Choroid plexus epithelial cell (primary cell): Measurements from ENCODE around the gene GIPR.
"Not testable (repeated sequence)": the region's sequence is repeated elsewhere in the genome, so short reads cannot be mapped to it uniquely, and the experiment has no call there.

Experiments used
- DNase-seq: peaks from one replicate; pipeline ENCODE4 v3.0.0-alpha.2; 2010; ENCODE audit warnings: low read depth
- H3K4me3 ChIP-seq: 2 replicates; pipeline ENCODE4 v1.5.1; 2011; ENCODE audit warnings: low read depth, mild to moderate bottlenecking, control low read depth, low read length, moderate library complexity
- CTCF ChIP-seq: conservative IDR thresholded peaks from 2 replicates; pipeline ENCODE4 v1.5.1; 2011; ENCODE audit warnings: low read depth, mild to moderate bottlenecking, control low read depth, inconsistent platforms, low read length, moderate library complexity

Gene GIPR

GRCh38 chr19:45712699-45713067 lies 44.7 kb downstream of the GIPR start:
- TF ChIP-seq CTCF = no peak
- H3K4me3 ChIP-seq = no peak overlapping the region
- no peak for DNase-seq

GRCh38 chr19:45713141-45713540 lies 45.1 kb downstream of the GIPR start:
- H3K4me3 ChIP-seq = no peak overlapping the region
- TF ChIP-seq CTCF = no peak

GRCh38 chr19:45715139-45715538 lies 47.1 kb downstream of the GIPR start:
- no peak overlapping the region for H3K4me3 ChIP-seq
- TF ChIP-seq CTCF = no peak
- no peak for DNase-seq

More at GRCh38 chr19:45713141-45713540, 45.1 kb downstream of the GIPR start:
- DNase-seq = no peak

GRCh38 chr19:45716359-45717130 lies 48.5 kb downstream of the GIPR start:
- H3K4me3 ChIP-seq = peak overlapping the region; percentile 66
- TF ChIP-seq CTCF = no peak
- DNase-seq = peak; percentile 46

GRCh38 chr19:45717131-45717982 lies 49.3 kb downstream of the GIPR start:
- TF ChIP-seq CTCF = peak; percentile 36
- DNase-seq = peak; percentile 100
- peak overlapping the region; percentile 66 for H3K4me3 ChIP-seq

- H3K4me3 ChIP-seq = peak overlapping the region; percentile 66
- no peak for TF ChIP-seq CTCF
- DNase-seq = peak; percentile 42
Measured at GRCh38 chr19:45717983-45718650, 50.1 kb downstream of the GIPR start.

GRCh38 chr19:45720065-45720464 lies 52.0 kb downstream of the GIPR start:
- not testable (repeated sequence) for H3K4me3 ChIP-seq, DNase-seq

- not testable (repeated sequence) for H3K4me3 ChIP-seq, DNase-seq
Measured at GRCh38 chr19:45728683-45729082, 60.7 kb downstream of the GIPR start.
